ENCODE measurements around the gene TMEM207.
"Not testable (repeated sequence)": the region's sequence is repeated elsewhere in the genome, so short reads cannot be mapped to it uniquely, and the experiment has no call there.

The TMEM207 gene

GRCh38 chr3:190485830-190486532, 36.3 kb upstream of the TMEM207 start:
- DNase-seq (ENCODE audit: low spot score in 2 of 2), result no peak
- Mint-ChIP-seq H3K9me3 (no peaks in the 10 kb centered on the region), H3K27me3 (peaks cover 34% of the 10 kb centered on the region), H3K4me3 (no peak overlapping the region), H3K4me1 (no peaks in the 10 kb centered on the region), H3K27ac (ENCODE audit: low read depth) (no peak overlapping the region), H3K36me3 (ENCODE audit: insufficient read depth) (no peaks in the 10 kb centered on the region)
- no peak for ATAC-seq (replicated peaks; ENCODE audit: extremely low read depth, poor library complexity, severe bottlenecking)

GRCh38 chr3:190481779-190482178, 32.1 kb upstream of the TMEM207 start:
- H3K4me1 Mint-ChIP-seq, result no peaks in the 10 kb centered on the region
- H3K4me3 Mint-ChIP-seq, result no peak overlapping the region
- no peaks in the 10 kb centered on the region for H3K9me3 Mint-ChIP-seq
- H3K36me3 Mint-ChIP-seq (ENCODE audit: insufficient read depth), result no peaks in the 10 kb centered on the region
- DNase-seq (ENCODE audit: low spot score in 2 of 2) (no peak), ATAC-seq (replicated peaks; ENCODE audit: extremely low read depth, poor library complexity, severe bottlenecking) (no peak)
- H3K27me3 Mint-ChIP-seq, result no peaks in the 10 kb centered on the region
- no peak overlapping the region for H3K27ac Mint-ChIP-seq (ENCODE audit: low read depth)

- not testable (repeated sequence) for H3K36me3 Mint-ChIP-seq (ENCODE audit: insufficient read depth); H3K4me3 Mint-ChIP-seq; H3K9me3 Mint-ChIP-seq; DNase-seq (ENCODE audit: low spot score in 2 of 2); ATAC-seq (replicated peaks; ENCODE audit: extremely low read depth, poor library complexity, severe bottlenecking); H3K27ac Mint-ChIP-seq (ENCODE audit: low read depth); H3K4me1 Mint-ChIP-seq
- peaks cover 40% of the 10 kb centered on the region for H3K27me3 Mint-ChIP-seq
Measured at GRCh38 chr3:190473261-190473660, 23.6 kb upstream of the TMEM207 start.

GRCh38 chr3:190467922-190468321, 18.2 kb upstream of the TMEM207 start:
- Mint-ChIP-seq H3K4me1 (no peaks in the 10 kb centered on the region), H3K36me3 (ENCODE audit: insufficient read depth) (no peaks in the 10 kb centered on the region), H3K27me3 (peaks cover 71% of the 10 kb centered on the region), H3K4me3 (no peak overlapping the region), H3K27ac (ENCODE audit: low read depth) (no peak overlapping the region), H3K9me3 (no peaks in the 10 kb centered on the region)
- ATAC-seq (replicated peaks; ENCODE audit: extremely low read depth, poor library complexity, severe bottlenecking) (no peak), DNase-seq (ENCODE audit: low spot score in 2 of 2) (no peak)

- H3K4me1 Mint-ChIP-seq, result no peaks in the 10 kb centered on the region
- DNase-seq (ENCODE audit: low spot score in 2 of 2) (no peak), ATAC-seq (replicated peaks; ENCODE audit: extremely low read depth, poor library complexity, severe bottlenecking) (no peak)
- no peak overlapping the region for H3K27ac Mint-ChIP-seq (ENCODE audit: low read depth)
- H3K9me3 Mint-ChIP-seq, result no peaks in the 10 kb centered on the region
- no peaks in the 10 kb centered on the region for H3K36me3 Mint-ChIP-seq (ENCODE audit: insufficient read depth)
- peaks cover 36% of the 10 kb centered on the region for H3K27me3 Mint-ChIP-seq
- H3K4me3 Mint-ChIP-seq, result no peak overlapping the region
Measured at GRCh38 chr3:190458040-190458439, 8.3 kb upstream of the TMEM207 start.

- Mint-ChIP-seq H3K27ac (ENCODE audit: low read depth) (no peak overlapping the region), H3K9me3 (no peaks in the 10 kb centered on the region), H3K27me3 (peaks cover 25% of the 10 kb centered on the region), H3K4me1 (no peaks in the 10 kb centered on the region), H3K4me3 (no peak overlapping the region), H3K36me3 (ENCODE audit: insufficient read depth) (no peaks in the 10 kb centered on the region)
- ATAC-seq (replicated peaks; ENCODE audit: extremely low read depth, poor library complexity, severe bottlenecking), result no peak
- DNase-seq (ENCODE audit: low spot score in 2 of 2), result no peak
Measured at GRCh38 chr3:190456770-190457169, 7.1 kb upstream of the TMEM207 start.

- Mint-ChIP-seq H3K4me3 (no peak overlapping the region), H3K27me3 (peaks cover 16% of the 10 kb centered on the region), H3K4me1 (no peaks in the 10 kb centered on the region), H3K9me3 (no peaks in the 10 kb centered on the region), H3K27ac (ENCODE audit: low read depth) (no peak overlapping the region), H3K36me3 (ENCODE audit: insufficient read depth) (no peaks in the 10 kb centered on the region)
- no peak for DNase-seq (ENCODE audit: low spot score in 2 of 2)
- no peak for ATAC-seq (replicated peaks; ENCODE audit: extremely low read depth, poor library complexity, severe bottlenecking)
Measured at GRCh38 chr3:190455828-190456227, 6.1 kb upstream of the TMEM207 start.

- H3K4me3 Mint-ChIP-seq, result no peak overlapping the region
- peaks cover 1% of the 10 kb centered on the region for H3K36me3 Mint-ChIP-seq (ENCODE audit: insufficient read depth)
- H3K9me3 Mint-ChIP-seq, result no peaks in the 10 kb centered on the region
- H3K27me3 Mint-ChIP-seq, result peaks cover 16% of the 10 kb centered on the region
- ATAC-seq (replicated peaks; ENCODE audit: extremely low read depth, poor library complexity, severe bottlenecking) (no peak), DNase-seq (ENCODE audit: low spot score in 2 of 2) (no peak)
- H3K4me1 Mint-ChIP-seq, result peaks cover 6% of the 10 kb centered on the region
- no peak overlapping the region for H3K27ac Mint-ChIP-seq (ENCODE audit: low read depth)
Measured at GRCh38 chr3:190448256-190448655, 1.4 kb downstream of the TMEM207 start.

- Mint-ChIP-seq H3K9me3 (no peaks in the 10 kb centered on the region), H3K4me3 (no peak overlapping the region), H3K36me3 (ENCODE audit: insufficient read depth) (peaks cover 3% of the 10 kb centered on the region), H3K27ac (ENCODE audit: low read depth) (no peak overlapping the region), H3K4me1 (peaks cover 6% of the 10 kb centered on the region), H3K27me3 (peaks cover 20% of the 10 kb centered on the region)
- ATAC-seq (replicated peaks; ENCODE audit: extremely low read depth, poor library complexity, severe bottlenecking), result peak; percentile 19
- DNase-seq (ENCODE audit: low spot score in 2 of 2), result no peak
Measured at GRCh38 chr3:190446573-190447279, 3.0 kb downstream of the TMEM207 start.

- Mint-ChIP-seq H3K27me3 (peaks cover 15% of the 10 kb centered on the region), H3K9me3 (no peaks in the 10 kb centered on the region), H3K4me1 (peaks cover 6% of the 10 kb centered on the region), H3K27ac (ENCODE audit: low read depth) (no peak overlapping the region), H3K4me3 (no peak overlapping the region), H3K36me3 (ENCODE audit: insufficient read depth) (peaks cover 3% of the 10 kb centered on the region)
- ATAC-seq (replicated peaks; ENCODE audit: extremely low read depth, poor library complexity, severe bottlenecking), result no peak
- no peak for DNase-seq (ENCODE audit: low spot score in 2 of 2)
Measured at GRCh38 chr3:190444576-190445145, 5.0 kb downstream of the TMEM207 start.

- Mint-ChIP-seq H3K36me3 (ENCODE audit: insufficient read depth) (peaks cover 3% of the 10 kb centered on the region), H3K27me3 (peaks cover 22% of the 10 kb centered on the region), H3K27ac (ENCODE audit: low read depth) (no peak overlapping the region), H3K4me3 (no peak overlapping the region), H3K4me1 (peaks cover 6% of the 10 kb centered on the region), H3K9me3 (no peaks in the 10 kb centered on the region)
- DNase-seq (ENCODE audit: low spot score in 2 of 2) (no peak), ATAC-seq (replicated peaks; ENCODE audit: extremely low read depth, poor library complexity, severe bottlenecking) (no peak)
Measured at GRCh38 chr3:190444006-190444405, 5.7 kb downstream of the TMEM207 start.

- no peak overlapping the region for H3K27ac Mint-ChIP-seq (ENCODE audit: low read depth)
- DNase-seq (ENCODE audit: low spot score in 2 of 2) (no peak), ATAC-seq (replicated peaks; ENCODE audit: extremely low read depth, poor library complexity, severe bottlenecking) (no peak)
- peaks cover 6% of the 10 kb centered on the region for H3K4me1 Mint-ChIP-seq
- peaks cover 3% of the 10 kb centered on the region for H3K36me3 Mint-ChIP-seq (ENCODE audit: insufficient read depth)
- H3K27me3 Mint-ChIP-seq, result peaks cover 22% of the 10 kb centered on the region
- H3K4me3 Mint-ChIP-seq, result no peak overlapping the region
- no peaks in the 10 kb centered on the region for H3K9me3 Mint-ChIP-seq
Measured at GRCh38 chr3:190443257-190443656, 6.4 kb downstream of the TMEM207 start.

GRCh38 chr3:190442240-190442639, 7.5 kb downstream of the TMEM207 start:
- peaks cover 6% of the 10 kb centered on the region for H3K4me1 Mint-ChIP-seq
- ATAC-seq (replicated peaks; ENCODE audit: extremely low read depth, poor library complexity, severe bottlenecking) (no peak), DNase-seq (ENCODE audit: low spot score in 2 of 2) (no peak)
- H3K4me3 Mint-ChIP-seq, result no peak overlapping the region
- H3K36me3 Mint-ChIP-seq (ENCODE audit: insufficient read depth), result peaks cover 3% of the 10 kb centered on the region
- H3K27me3 Mint-ChIP-seq, result peaks cover 23% of the 10 kb centered on the region
- H3K9me3 Mint-ChIP-seq, result no peaks in the 10 kb centered on the region
- H3K27ac Mint-ChIP-seq (ENCODE audit: low read depth), result no peak overlapping the region
